Stimulated activated CD8-positive, alpha-beta memory T cell treated with anti-CD3 and anti-CD28 coated beads, Interleukin-2, amount 100 ng/mL, for 1 hour (primary cell): ENCODE measurements around the gene ELOVL5.
"Not testable (repeated sequence)": the region's sequence is repeated elsewhere in the genome, so short reads cannot be mapped to it uniquely, and the experiment has no call there.

Experiments used
- DNase-seq, 2 donors: peaks; one replicate each; pipeline ENCODE4 v3.0.0-alpha.2; 2020; ENCODE audit warnings: low read depth in 2 of 2

ELOVL5 gene

GRCh38 chr6:53359095-53359842, 10.5 kb upstream of the ELOVL5 start:
- DNase-seq = peak; percentile 74 to 80

GRCh38 chr6:53358440-53359094, 9.8 kb upstream of the ELOVL5 start:
- DNase-seq = no peak

- DNase-seq = no peak
Observed at GRCh38 chr6:53357576-53358360, 9.0 kb upstream of the ELOVL5 start.

- DNase-seq = no peak
Observed at GRCh38 chr6:53353624-53354023, 4.9 kb upstream of the ELOVL5 start.

- no peak for DNase-seq
Observed at GRCh38 chr6:53352360-53352759, 3.6 kb upstream of the ELOVL5 start.

- no peak for DNase-seq
Observed at GRCh38 chr6:53349209-53349693, 501 bp upstream of the ELOVL5 start.

- DNase-seq = peak in 1 of 2 donors; percentile 29
Observed at GRCh38 chr6:53347921-53348370, 804 bp downstream of the ELOVL5 start.

- no peak for DNase-seq
Observed at GRCh38 chr6:53347250-53347920, 1.4 kb downstream of the ELOVL5 start.

- DNase-seq = not testable (repeated sequence)
Observed at GRCh38 chr6:53346049-53346448, 2.7 kb downstream of the ELOVL5 start.

- DNase-seq = no peak
Observed at GRCh38 chr6:53344969-53345368, 3.8 kb downstream of the ELOVL5 start.

GRCh38 chr6:53343092-53343491, 5.7 kb downstream of the ELOVL5 start:
- no peak for DNase-seq

- no peak for DNase-seq
Observed at GRCh38 chr6:53342217-53342616, 6.5 kb downstream of the ELOVL5 start.

- DNase-seq = no peak
Observed at GRCh38 chr6:53340536-53340935, 8.2 kb downstream of the ELOVL5 start.

- DNase-seq = no peak
Observed at GRCh38 chr6:53339424-53339823, 9.3 kb downstream of the ELOVL5 start.

- no peak for DNase-seq
Observed at GRCh38 chr6:53338304-53338703, 10.4 kb downstream of the ELOVL5 start.

GRCh38 chr6:53336070-53336469, 12.7 kb downstream of the ELOVL5 start:
- no peak for DNase-seq

- DNase-seq = peak; percentile 27 to 39
Observed at GRCh38 chr6:53335224-53335994, 13.3 kb downstream of the ELOVL5 start.

GRCh38 chr6:53333439-53334408, 15.0 kb downstream of the ELOVL5 start:
- no peak for DNase-seq

- no peak for DNase-seq
Observed at GRCh38 chr6:53331678-53332077, 17.1 kb downstream of the ELOVL5 start.

GRCh38 chr6:53330137-53330536, 18.6 kb downstream of the ELOVL5 start:
- DNase-seq = no peak
